Cardiac muscle cell (in vitro differentiated cells and primary cell): ENCODE measurements around the gene KCNJ13. TPM values are rescaled to one million over a fixed set of nuclear protein-coding genes. Genes with fewer than 3 reads are reported as not detected.

Experiments
- DNase-seq, 2 donors: peaks; one replicate each; pipeline versions ENCODE4 v3.0.0 to v3.0.0-alpha.2; 2010 to 2017; ENCODE audit warnings: low read depth in 1 of 2, low spot score in 1 of 2
- H3K27ac ChIP-seq: fragments of 200-600 bp; sonication (generic); 2 replicates; pipeline ENCODE4 v1.5.1; 2016
- H3K27me3 ChIP-seq: fragments of 200-600 bp; sonication (generic); 2 replicates; pipeline ENCODE4 v1.6.0; 2016; ENCODE audit warnings: control low read depth
- H3K36me3 ChIP-seq: fragments of 200-600 bp; sonication (generic); 2 replicates; pipeline ENCODE4 v1.5.1; 2016; ENCODE audit warnings: control low read depth
- H3K4me1 ChIP-seq: fragments of 200-600 bp; sonication (generic); 2 replicates; pipeline ENCODE4 v1.8.1; 2017; ENCODE audit warnings: low read depth, mild to moderate bottlenecking, mixed run types
- H3K4me3 ChIP-seq: fragments of 200-600 bp; sonication (generic); 2 replicates; pipeline ENCODE4 v1.5.1; 2016; ENCODE audit warnings: mild to moderate bottlenecking
- H3K9me3 ChIP-seq: fragments of 200-600 bp; sonication (generic); 2 replicates; pipeline ENCODE4 v1.5.1; 2017; ENCODE audit warnings: low read depth, mild to moderate bottlenecking, control low read depth
- polyA plus RNA-seq: library from polyadenylated mRNA; unstranded; fragments of >200 nt; fragmentation: Nextera tagmentation; extraction: Ambion mirVana; gene quantifications from 2 replicates; pipeline ENCODE4 v1.2.1, GENCODE V29; 2016
- total RNA-seq: library from RNA; depleted of rRNA; stranded (reverse); fragments of >200 nt; gene quantifications from 2 replicates; pipeline ENCODE4 v1.2.3, GENCODE V29; 2016
- TF ChIP-seq, protein P1 (sequence below): IDR thresholded peaks from 2 replicates; pipeline ENCODE4 v1.5.1; 2012; ENCODE audit warnings: low read depth, mild to moderate bottlenecking, low read length

KCNJ13 gene
- total and polyA plus RNA-seq, 2 experiments from 2014 or later: 1.3 TPM; not detected in 1

DNA sequence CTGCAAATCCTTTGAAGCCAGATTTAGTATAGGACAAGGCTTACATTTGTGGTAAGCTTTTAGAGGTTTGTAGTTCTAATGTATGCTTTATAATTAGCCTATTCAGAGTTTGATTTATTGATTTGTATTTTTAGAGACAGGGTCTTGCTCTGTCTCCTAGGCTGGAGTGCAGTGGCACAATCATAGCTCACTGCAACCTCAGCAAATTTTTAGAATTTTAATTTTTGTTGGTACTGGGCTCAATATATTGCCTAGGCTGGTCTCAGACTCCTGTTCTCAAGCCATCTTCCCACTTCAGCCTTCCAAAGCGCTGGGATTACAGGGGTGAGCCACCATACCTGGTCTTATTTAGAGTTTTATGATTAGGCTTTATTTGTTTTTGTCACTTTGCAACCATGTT, 4.5 kb downstream of the KCNJ13 start:
- Histone ChIP-seq H3K9me3 (no peaks in the 10 kb centered on the region), H3K4me3 (no peak overlapping the region), H3K36me3 (peaks cover 21% of the 10 kb centered on the region), H3K27me3 (no peaks in the 10 kb centered on the region), H3K4me1 (peaks cover 5% of the 10 kb centered on the region), H3K27ac (no peak overlapping the region)
- TF ChIP-seq, protein P1, sequence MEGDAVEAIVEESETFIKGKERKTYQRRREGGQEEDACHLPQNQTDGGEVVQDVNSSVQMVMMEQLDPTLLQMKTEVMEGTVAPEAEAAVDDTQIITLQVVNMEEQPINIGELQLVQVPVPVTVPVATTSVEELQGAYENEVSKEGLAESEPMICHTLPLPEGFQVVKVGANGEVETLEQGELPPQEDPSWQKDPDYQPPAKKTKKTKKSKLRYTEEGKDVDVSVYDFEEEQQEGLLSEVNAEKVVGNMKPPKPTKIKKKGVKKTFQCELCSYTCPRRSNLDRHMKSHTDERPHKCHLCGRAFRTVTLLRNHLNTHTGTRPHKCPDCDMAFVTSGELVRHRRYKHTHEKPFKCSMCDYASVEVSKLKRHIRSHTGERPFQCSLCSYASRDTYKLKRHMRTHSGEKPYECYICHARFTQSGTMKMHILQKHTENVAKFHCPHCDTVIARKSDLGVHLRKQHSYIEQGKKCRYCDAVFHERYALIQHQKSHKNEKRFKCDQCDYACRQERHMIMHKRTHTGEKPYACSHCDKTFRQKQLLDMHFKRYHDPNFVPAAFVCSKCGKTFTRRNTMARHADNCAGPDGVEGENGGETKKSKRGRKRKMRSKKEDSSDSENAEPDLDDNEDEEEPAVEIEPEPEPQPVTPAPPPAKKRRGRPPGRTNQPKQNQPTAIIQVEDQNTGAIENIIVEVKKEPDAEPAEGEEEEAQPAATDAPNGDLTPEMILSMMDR: no peak
- no peak for DNase-seq

DNA sequence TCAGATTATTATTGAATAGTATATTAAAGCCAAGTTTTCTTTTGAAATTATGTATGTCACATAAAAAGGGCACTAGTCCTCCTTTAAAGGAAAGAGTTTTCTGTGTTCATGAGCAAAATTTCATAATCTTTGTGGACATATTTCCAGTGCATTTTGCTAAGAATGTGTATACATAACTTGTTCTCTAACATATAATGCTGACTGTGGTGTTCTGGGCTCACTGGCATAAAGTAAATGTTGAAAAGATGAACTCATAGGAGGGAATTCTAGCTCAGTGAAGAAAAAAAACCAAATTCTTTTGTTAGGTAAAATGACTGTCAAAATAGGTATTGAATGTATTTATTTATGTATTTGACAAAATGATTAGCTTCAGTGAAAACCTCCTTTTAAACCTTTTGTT, 6.2 kb downstream of the KCNJ13 start:
- no peaks in the 10 kb centered on the region for H3K27me3 ChIP-seq
- H3K9me3 ChIP-seq: no peaks in the 10 kb centered on the region
- no peak for DNase-seq
- H3K4me1 ChIP-seq: no peaks in the 10 kb centered on the region
- no peak overlapping the region for H3K27ac ChIP-seq
- TF ChIP-seq, protein P1: no peak
- no peak overlapping the region for H3K4me3 ChIP-seq
- peaks cover 21% of the 10 kb centered on the region for H3K36me3 ChIP-seq

DNA sequence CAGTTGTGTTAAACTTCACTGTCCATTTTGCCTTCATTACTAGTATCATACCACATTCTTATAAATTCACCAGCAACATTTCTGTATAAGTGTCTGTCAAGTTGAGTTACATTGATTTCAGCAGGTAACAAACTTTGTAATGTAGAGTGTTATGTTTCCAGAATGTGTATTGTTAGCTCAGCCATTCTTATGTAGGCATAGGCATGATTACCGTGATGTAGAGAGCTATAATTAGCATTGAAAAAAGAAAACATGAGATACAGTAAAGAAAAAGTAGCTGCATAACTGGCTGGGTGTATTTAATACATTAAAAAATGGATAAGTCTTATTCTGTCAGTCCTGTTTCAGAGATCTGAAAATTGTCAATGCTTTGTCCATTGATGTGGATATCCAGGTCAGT, 8.5 kb downstream of the KCNJ13 start:
- DNase-seq: no peak
- Histone ChIP-seq H3K9me3 (no peaks in the 10 kb centered on the region), H3K4me3 (no peak overlapping the region), H3K27me3 (no peaks in the 10 kb centered on the region), H3K4me1 (no peaks in the 10 kb centered on the region), H3K27ac (no peak overlapping the region), H3K36me3 (peaks cover 27% of the 10 kb centered on the region)
- TF ChIP-seq, protein P1: no peak

DNA sequence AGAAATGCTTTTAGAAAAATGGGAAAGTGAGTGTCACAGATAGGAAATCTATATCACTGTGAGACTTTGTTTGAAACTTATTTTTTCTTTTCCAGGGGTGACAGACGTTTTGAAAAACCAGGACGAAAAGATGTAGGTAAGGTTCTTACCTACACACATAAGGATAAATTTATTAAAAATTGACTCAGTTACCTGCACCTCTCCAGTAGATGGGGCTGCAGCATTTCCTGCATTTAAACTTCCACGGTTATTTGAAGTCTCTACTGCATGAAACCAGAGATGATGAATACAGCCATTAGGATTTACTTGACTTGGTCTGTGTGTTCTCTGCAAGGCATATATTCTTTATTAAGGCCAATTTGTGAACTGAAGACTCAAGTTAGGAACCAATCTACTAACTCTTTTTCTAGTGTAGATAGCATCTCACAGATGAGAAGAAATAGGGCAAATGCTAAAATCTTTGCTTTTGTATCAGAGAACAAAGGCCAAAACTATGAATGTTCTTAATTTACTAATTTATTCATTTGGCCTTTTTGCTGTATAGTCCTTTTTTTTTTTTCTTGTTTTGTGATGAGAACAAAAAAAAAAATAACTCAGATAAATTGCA, 15.0 kb downstream of the KCNJ13 start:
- H3K27me3 ChIP-seq: no peaks in the 10 kb centered on the region
- no peak overlapping the region for H3K4me3 ChIP-seq
- H3K4me1 ChIP-seq: no peaks in the 10 kb centered on the region
- no peaks in the 10 kb centered on the region for H3K9me3 ChIP-seq
- no peak overlapping the region for H3K27ac ChIP-seq
- TF ChIP-seq, protein P1: peak; percentile 54
- peaks cover 23% of the 10 kb centered on the region for H3K36me3 ChIP-seq
- peak; percentile 54 to 56 for DNase-seq

DNA sequence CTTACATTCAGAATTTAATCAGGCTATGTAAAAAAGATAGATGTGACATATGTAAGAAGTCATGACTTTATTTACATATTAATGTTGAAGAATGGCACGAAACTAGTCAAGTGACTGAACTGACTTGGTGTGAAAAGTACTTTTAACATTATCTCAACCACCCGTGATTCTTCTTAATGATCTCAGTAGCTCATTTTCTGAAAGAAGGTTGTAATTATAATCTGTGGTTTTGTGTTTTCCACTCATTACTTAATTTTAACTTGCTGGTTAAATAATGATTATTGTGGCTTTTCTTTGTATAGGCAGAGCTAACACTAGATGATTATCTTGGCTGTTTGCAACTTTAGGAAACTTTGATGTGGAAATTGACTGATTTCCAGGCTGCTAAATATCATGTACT, 18.5 kb downstream of the KCNJ13 start:
- TF ChIP-seq, protein P1: no peak
- no peak overlapping the region for H3K4me3 ChIP-seq
- H3K36me3 ChIP-seq: peaks cover 18% of the 10 kb centered on the region
- H3K27me3 ChIP-seq: no peaks in the 10 kb centered on the region
- H3K9me3 ChIP-seq: no peaks in the 10 kb centered on the region
- H3K27ac ChIP-seq: no peak overlapping the region
- H3K4me1 ChIP-seq: no peaks in the 10 kb centered on the region
- no peak for DNase-seq
